ENCODE results near the gene LHFPL2.
"Not testable (repeated sequence)": the region's sequence is repeated elsewhere in the genome, so short reads cannot be mapped to it uniquely, and the experiment has no call there.

The LHFPL2 gene

DNA sequence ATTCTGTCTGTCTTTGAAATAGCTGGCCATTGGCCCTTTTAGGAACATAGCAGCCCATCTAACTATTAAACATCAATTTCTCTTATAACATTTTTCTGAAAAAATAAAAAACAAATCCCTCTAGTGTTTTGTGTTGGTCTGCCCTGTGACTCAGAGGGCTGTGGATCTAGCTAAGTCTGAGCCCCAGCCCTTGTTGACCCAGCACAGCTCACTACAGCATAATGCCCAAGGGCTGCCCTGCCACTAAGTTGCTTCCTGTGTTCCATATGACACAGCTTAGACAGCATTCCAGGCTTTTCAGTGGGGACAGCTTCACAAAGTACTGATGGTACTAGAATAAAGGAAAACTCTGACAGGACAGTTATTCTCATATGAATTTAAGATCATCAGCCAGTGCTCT lies 152.2 kb downstream of the LHFPL2 start:
- DNase-seq = no peak

DNA sequence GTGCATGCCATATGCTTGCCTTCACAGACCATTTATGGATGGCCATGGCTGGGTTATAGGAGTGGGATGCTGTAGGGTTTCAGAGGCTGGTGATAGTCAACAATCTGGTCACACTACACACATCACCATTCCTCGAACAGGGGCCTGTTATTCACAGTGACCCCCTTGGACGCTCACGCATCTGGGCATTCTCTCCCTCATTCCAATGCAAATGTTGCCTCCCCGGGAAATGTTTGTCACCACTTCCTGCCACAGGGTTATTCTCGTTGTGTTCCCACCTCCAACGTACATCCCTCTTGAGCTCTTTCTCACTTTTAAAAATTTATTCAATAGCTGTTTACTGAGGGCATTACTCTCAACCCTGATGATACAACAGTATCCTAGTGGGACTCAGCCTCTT lies 152.8 kb downstream of the LHFPL2 start:
- no peak for DNase-seq

DNA sequence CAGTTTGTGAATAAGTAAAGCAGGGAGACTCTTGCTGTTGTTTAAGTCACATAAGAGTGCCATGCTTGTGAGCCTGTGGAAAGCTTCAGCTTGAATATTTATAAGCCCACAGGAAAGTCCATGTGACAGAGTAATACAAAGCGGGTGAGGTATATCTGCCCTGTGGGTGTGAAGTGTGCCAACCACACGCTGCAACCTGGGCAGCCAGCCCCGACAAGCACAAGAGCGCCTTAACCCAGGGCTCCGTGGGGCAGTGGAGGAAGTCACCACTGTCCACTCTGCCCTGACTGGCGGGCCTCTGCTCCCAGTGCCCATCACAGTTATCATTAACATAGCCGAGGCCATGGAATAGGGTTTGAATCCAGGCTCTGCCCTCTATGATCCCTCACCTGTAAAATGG lies 155.9 kb downstream of the LHFPL2 start:
- DNase-seq = no peak

DNA sequence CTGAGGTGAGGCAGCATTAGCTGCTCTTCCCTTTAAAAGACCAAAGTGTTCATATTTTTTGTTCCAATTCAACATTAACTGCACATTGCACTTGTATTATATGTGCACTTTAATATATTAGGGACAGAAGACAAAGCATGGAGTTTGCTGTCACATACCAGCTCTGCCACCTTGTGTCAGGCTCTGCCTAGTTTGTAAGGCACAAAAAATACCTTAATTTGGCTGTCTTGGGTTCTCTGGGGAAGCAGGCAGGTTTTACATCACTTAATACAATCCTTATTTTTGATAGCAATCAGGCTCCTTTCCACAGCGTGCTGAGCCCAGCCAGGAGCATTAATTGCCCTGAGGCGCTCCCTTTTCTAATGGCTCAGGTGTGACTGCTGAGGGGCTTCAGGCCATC lies 156.3 kb downstream of the LHFPL2 start:
- no peak for DNase-seq

DNA sequence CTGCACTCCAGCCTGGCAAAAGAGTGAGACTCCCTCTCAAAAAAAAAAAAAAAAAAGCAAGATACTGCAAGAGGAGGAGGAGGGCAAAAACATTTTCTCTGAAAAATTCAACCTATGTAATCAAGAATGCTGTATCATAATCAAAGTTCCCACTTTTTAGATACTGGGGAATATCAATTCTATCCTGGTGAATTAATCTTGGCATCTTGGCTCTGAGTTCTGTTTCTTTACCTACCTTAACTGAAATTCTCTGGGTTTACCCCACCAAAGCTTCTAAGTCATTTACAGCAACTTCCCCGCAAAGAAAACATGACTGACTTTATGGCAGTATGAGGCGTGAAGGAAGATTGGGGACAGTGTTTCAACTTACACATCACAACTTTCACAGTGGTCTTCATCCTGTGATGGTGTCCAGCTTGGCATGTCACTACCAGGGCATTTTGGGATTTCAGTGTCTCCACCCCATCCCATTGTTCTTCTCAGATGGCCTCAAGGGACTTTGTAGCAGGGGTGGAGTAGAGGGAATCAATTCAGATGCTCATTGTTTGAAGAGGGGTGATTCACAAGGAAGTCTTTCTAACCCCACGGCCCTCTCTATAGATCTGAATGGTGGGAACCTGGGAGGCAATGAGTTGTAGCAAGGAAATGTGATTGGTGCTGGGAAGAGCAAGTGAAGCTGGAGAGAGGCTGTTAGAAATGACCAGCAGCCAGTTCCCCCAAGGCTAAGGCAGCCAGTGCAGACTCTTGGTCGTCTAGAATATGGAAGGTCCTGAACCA lies 157.7 kb downstream of the LHFPL2 start:
- DNase-seq = no peak

DNA sequence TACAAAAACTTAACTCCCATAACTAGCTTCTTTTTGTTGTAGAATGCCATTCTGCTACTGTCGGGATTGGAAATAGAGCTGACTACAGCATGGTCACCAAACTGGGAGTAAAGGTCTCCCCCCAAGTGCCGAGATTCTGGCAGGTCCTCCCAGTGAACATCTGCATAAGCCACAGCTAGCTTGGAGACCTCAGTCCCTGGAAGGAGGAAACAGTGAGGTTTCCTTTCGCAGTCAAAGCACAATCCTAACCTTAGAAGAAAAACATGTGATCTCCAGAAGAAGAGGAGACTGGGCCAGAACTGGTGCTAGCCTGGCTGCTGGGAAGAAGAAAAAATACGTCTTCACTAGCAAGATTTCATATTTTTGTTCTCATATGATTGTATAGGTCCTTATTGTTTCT lies 160.7 kb downstream of the LHFPL2 start:
- DNase-seq = no peak

DNA sequence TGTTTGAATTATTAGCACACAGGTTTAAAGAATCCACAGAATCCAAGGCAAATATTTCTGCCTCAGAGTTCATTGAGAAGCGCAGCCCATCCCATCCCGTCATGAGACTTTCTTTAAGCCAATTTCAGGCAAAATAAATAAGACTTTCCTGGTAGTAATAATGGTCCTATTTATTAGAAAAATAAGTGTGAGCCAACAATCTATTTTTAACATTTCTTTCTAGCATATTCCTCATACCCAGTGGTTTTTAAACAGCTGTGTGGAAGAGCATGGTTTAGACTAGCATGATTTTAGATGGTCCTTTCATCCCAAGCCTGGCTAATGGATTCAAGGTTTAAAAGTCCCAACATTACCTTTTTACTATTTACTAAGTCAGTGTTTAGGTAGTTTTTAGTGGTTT lies 162.4 kb downstream of the LHFPL2 start:
- no peak for DNase-seq

DNA sequence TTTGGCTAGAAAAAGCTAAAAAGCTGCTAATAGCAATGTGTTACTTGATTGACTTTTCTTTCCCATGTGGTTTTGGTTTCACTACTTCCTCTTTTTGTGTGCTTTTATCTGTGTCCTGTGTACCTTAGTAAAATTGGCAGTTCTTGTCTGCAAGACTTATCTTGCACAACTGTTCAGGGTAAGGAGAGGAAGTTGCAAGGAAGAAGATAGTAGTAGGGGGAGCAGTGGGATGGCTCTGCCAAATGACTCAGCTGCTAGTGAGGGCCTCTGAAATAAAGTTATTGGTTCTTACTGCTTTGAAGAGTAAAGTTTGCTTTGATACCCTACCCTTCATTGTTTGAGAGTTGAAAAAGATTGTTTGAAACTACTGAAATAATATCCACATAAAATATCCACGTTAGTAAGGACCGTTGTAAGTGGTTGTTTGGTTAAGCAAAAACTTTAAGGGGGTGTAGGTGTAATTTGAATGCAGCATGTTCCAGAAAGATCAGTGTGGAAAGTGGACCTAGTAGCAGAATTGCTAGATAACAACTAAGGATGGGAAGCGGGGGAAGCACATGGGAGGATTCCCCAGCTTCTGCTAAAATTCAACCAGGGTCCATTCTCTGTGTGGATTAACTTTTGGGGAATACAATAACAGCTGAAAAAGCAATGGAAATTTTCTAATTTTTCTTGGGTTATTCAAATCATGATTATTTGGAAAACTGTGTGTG lies 164.6 kb downstream of the LHFPL2 start:
- peak; percentile 7 for DNase-seq

DNA sequence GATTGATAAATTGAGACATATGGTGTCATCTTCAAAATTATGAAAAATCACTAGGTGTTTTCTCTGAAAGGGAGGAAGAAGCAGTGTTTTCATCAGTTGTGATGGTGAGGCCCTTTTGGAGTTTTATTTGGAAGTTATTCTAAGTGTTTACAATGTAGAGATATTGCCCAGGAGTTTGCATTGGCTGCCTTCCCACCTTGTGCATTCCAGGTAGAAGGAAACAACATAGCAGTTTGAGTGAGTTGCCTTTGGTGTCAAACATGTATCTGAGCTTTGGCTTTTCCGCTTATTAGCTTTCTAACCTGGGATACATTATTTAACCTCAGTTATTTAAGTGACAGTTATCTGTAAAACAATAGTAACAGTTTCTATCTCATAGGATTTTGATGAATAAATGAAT lies 165.6 kb downstream of the LHFPL2 start:
- DNase-seq = no peak

DNA sequence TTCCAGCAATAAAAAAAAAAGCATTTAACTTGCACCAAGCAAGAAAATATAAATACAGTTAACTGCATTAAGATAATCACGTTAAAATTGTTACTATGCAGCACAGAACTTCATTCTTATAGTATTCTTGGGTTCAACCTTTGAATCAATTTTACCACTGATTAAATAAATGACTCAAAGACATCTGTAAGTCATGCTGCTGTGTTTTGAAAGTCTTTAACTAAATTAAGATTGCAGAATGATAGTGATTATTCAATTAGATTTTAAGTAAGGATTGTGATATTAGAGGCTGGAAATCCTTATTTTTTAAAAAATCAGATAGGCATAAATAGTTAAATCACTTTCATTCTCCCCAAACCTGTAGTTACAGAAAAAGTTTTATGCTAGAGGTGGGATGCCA lies 171.8 kb downstream of the LHFPL2 start:
- no peak for DNase-seq

DNA sequence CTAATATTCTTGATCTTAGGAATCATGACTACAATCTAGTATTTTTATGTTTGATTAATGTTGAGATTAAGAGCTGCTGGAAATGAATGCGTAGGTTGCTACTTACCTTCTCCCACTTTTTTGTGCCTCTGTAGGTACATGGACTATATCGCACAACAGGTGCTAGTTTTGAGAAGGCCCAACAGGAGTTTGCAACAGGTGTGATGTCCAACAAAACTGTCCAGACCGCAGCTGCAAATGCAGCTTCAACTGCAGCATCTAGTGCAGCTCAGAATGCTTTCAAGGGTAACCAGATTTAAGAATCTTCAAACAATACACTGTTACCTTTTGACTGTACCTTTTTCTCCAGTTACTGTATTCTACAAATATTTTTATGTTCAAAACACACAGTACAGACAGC lies 173.2 kb downstream of the LHFPL2 start:
- DNase-seq = no peak

DNA sequence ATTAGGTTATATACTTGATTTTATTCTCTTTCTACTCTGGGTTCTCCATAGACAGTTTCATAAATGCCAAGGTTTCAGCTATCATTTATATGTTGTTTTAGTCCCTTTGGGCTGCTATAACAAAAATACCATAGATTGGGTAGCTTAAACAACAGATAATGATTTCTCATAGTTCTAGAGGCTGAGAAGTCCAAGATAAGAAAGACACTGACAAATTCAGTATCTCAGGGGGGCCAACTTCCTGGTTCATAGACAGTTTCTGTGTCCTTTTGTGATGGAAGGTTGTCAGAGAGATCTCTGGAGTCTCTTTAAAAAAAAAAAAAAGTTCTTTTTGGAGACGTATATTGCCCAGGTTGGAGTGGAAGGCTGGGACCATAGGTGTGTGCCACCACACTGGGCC lies 174.8 kb downstream of the LHFPL2 start:
- DNase-seq = no peak

DNA sequence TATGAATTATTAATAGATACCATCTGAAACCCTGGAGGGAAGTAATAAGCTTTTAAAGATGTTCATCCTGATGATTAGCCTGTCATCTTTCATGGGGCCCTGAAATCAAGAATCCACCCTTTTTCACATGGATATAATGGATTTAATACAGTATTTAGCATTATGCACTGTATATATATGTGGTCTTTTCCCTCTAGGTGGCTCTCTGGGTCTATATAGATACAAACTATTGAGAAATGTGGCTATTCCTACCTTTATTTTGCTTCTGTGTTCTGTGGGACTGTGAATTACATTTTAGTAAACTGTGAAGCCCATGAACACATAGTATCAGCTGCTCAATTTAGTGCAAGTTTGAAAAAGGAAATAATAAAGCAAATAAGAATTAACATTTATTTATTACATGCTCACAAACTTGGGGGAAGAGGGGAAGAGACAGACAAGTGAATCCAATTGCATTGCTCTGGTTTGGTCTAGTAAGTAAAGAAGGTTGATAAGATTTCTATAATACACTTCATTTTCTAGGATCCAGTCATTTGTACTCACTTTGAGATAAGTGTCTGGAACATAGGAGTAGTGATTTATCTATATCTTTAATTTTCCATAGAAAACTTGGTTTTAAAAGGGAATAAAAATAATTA lies 176.0 kb downstream of the LHFPL2 start:
- no peak for DNase-seq

DNA sequence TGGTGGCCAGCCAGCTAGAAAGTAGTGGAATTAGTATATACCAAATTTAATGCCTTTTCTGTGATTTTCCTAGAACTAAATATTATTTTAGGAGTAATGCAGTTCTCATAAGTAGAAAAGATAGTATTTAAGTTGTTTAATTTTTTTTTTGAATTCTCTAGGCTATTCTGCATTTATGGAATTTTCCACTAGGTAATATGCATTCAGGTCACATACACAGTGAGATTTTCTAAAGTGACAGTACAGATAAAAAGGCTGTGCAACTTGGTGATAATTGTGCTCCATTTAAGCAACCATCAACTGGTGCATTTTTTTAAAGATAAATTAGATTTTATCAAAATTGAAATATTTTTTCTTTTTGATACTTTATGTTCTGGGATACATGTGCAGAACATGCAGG lies 176.7 kb downstream of the LHFPL2 start:
- DNase-seq = no peak

DNA sequence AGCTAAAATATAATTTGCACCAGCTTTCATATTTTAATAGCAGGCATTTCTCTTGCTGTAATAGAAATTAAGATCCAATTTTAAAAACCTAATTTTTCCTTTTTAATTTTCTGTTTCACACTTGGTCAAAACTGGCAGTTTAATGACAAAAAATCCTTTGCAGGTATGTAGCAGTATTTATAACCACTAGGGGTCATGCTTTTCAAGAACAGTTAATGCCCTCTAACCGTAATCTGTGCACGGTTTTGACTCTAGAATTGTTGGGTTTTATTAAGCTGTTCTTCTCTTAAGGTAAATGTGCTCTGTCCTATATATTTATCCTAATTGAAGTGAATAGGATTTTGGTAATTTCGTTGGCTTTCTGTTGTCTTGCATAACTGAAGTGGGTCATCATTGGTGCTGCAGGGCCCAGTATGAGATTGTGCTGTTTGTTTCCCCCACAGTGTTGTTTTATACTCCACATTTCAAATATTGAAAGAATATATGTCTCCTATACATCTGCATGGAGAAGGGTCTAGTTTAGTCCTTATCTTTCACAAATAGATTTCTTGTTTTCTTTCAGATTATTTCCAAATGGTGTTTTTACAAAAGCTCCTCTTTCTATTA lies 180.7 kb downstream of the LHFPL2 start:
- peak; percentile 15 for DNase-seq

DNA sequence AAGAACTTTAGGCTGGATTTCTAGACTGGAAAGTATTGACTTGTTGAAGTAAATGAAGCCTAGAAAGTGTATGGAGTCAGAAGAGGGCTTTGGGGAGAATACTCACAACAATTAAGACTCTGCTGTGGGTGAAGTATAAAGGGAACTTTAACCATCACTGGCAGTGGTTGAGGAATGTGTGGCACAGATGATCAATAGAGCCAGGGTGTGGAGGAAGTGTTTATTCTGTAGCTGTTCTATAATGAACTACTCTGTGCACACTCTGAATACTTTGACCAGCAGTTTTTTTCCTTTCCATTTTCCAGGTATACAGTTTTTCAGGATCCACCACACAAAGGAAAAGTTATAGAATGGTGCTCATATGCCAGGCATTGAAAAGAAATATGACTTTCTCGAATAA lies 181.4 kb downstream of the LHFPL2 start:
- no peak for DNase-seq

DNA sequence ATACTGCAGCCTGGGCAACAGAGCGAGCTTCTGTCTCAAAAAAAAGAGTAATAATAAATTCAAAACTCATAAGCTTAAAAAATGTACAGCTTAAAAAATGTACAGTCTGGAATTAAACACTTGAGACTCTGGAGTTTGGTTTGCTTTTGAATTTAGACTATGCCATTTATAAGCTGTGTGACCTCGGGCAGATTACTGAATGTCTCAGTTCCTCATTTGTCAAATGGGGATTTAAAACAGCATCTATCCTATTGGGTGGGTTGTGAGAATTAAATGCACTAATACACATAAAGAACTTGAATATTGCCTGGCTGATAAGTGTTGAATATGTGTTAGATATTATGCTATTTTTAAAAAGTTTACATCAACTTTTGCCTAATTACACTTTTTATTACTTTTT lies 189.7 kb downstream of the LHFPL2 start:
- no peak for DNase-seq

DNA sequence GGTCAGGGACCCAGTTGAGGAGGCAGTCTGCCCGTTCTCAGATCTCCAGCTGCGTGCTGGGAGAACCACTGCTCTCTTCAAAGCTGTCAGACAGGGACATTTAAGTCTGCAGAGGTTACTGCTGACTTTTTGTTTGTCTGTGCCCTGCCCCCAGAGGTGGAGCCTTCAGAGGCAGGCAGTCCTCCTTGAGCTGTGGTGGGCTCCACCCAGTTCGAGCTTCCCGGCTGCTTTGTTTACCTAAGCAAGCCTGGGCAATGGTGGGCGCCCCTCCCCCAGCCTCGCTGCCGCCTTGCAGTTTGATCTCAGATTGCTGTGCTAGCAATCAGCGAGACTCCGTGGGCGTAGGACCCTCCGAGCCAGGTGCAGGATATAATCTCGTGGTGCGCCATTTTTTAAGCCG lies 191.1 kb downstream of the LHFPL2 start:
- DNase-seq = not testable (repeated sequence)

DNA sequence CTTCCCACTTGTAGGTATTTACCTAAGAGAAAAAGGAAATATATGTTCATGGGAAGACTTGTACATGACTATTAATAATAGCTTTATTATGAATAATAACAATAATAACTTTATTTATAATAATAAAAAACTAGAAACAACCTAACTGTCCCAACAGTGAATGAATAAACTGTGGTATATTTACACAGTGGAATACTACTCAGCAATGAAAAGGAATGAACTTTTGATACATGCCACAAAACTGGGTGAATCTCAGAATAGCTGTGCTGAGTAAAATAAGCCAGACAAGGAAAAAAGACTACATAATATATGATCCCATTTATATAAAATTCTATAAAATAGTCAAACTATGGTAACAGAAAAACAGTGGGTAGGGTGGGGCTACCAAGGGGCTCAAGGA lies 199.5 kb downstream of the LHFPL2 start:
- DNase-seq = no peak

DNA sequence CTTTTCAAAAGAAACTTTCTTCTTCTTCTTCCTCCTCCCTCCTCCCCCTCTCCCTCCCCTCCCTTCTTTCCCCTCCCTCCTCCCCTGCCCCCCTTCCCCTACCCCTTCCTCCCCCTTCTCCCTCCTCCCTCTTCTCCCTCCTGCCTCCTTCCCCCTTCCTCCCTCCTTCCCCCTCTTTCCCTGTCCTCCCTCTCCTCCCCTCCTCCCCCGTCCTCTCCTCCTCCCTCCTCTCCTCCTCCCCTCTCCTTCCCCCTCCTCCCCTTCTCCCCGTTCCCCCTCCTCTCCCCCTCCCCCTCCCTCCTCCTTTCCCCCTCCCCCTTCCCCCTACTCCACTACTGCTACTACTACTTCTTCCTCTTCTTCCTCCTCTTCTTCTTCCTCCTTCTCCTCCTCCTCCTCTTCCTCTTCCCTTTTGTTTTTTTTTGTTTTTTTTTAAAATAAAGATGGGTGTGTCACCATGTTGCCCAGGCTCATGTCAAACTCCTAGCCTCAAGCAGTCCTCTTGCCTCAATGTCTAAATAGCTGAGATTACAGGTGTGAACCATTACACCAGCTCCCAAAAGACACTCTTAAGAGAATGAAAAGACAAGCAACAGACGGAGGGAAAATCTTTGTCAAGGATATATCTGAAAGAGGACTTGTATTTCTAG lies 200.7 kb downstream of the LHFPL2 start:
- DNase-seq = no peak
